ENCODE measurements around the gene AGAP1.

Gene AGAP1

GRCh38 chr2:235986361-235986760 is 492.5 kb downstream of the AGAP1 start:
- no peak for DNase-seq

- DNase-seq: no peak
Measured at GRCh38 chr2:235988271-235989015, 494.6 kb downstream of the AGAP1 start.

- no peak for DNase-seq
Measured at GRCh38 chr2:235989591-235989990, 495.7 kb downstream of the AGAP1 start.

GRCh38 chr2:235990344-235990743 is 496.5 kb downstream of the AGAP1 start:
- DNase-seq: no peak

GRCh38 chr2:235992024-235992423 is 498.2 kb downstream of the AGAP1 start:
- no peak for DNase-seq

- no peak for DNase-seq
Measured at GRCh38 chr2:235996419-235996818, 502.6 kb downstream of the AGAP1 start.

- no peak for DNase-seq
Measured at GRCh38 chr2:235999011-235999410, 505.2 kb downstream of the AGAP1 start.

- no peak for DNase-seq
Measured at GRCh38 chr2:236001166-236001828, 507.5 kb downstream of the AGAP1 start.

GRCh38 chr2:236001854-236002253 is 508.0 kb downstream of the AGAP1 start:
- DNase-seq: no peak

GRCh38 chr2:236008006-236008405 is 514.2 kb downstream of the AGAP1 start:
- DNase-seq: no peak

- DNase-seq: no peak
Measured at GRCh38 chr2:236008857-236009256, 515.0 kb downstream of the AGAP1 start.

- DNase-seq: no peak
Measured at GRCh38 chr2:236010920-236011685, 517.3 kb downstream of the AGAP1 start.

- no peak for DNase-seq
Measured at GRCh38 chr2:236012155-236012554, 518.3 kb downstream of the AGAP1 start.

GRCh38 chr2:236014408-236015131 is 520.7 kb downstream of the AGAP1 start:
- no peak for DNase-seq

- DNase-seq: no peak
Measured at GRCh38 chr2:236015171-236015570, 521.3 kb downstream of the AGAP1 start.

- DNase-seq: no peak
Measured at GRCh38 chr2:236016496-236016895, 522.7 kb downstream of the AGAP1 start.

- DNase-seq: no peak
Measured at GRCh38 chr2:236017446-236017845, 523.6 kb downstream of the AGAP1 start.

GRCh38 chr2:236019434-236019833 is 525.6 kb downstream of the AGAP1 start:
- no peak for DNase-seq

- no peak for DNase-seq
Measured at GRCh38 chr2:236021499-236022057, 527.7 kb downstream of the AGAP1 start.

GRCh38 chr2:236022128-236022527 is 528.3 kb downstream of the AGAP1 start:
- no peak for DNase-seq

- no peak for DNase-seq
Measured at GRCh38 chr2:236025892-236026291, 532.0 kb downstream of the AGAP1 start.

- no peak for DNase-seq
Measured at GRCh38 chr2:236026841-236027240, 533.0 kb downstream of the AGAP1 start.

- no peak for DNase-seq
Measured at GRCh38 chr2:236028066-236028465, 534.2 kb downstream of the AGAP1 start.
